SK-N-SH (cell line): ENCODE data around the gene SHLD1. TPM values are rescaled to one million over a fixed set of nuclear protein-coding genes. Genes with fewer than 3 reads are reported as not detected.

Experiments
- CTCF ChIA-PET: fragments of 300-600, 350-600 bp; formaldehyde crosslinking; extraction: SDS; loops from one replicate; lab custom pipeline; 2021; lab: Yijun Ruan, JAX
- POLR2A ChIA-PET: fragments of 350-600 bp; sonication (Branson Sonifier 250); formaldehyde crosslinking; extraction: SDS; loops from one replicate; lab custom pipeline; 2020; ENCODE audit warnings: antibody characterized with exemption, inconsistent platforms; lab: Yijun Ruan, JAX
- DNase-seq: peaks from one replicate; pipeline ENCODE4 v3.0.0; 2012
- H2AFZ ChIP-seq: fragments of 200-600 bp; sonication (generic); 2 replicates; pipeline ENCODE4 v1.8.1; 2016; ENCODE audit warnings: antibody characterized with exemption, mild to moderate bottlenecking, low read depth
- H3F3A ChIP-seq: fragments of 200-600 bp; sonication (generic); replicated peaks from 2 replicates; pipeline ENCODE3; 2016; ENCODE audit warnings: antibody characterized with exemption, mild to moderate bottlenecking; ENCODE audit not compliant: insufficient read depth
- H3K27ac ChIP-seq, 2 experiments: fragments of 200-500 bp in 1 of 2; fragments of 200-600 bp in 1 of 2; sonication (Bioruptor generic) in 1 of 2; sonication (generic), shearing (Covaris generic) in 1 of 2; 2 replicates each; pipeline versions ENCODE4 v1.5.1 to v1.6.1; 2014 to 2016; ENCODE audit warnings: low read depth in 2 of 2, inconsistent platforms in 1 of 2, low read length in 1 of 2, mild to moderate bottlenecking in 1 of 2, mixed read lengths in 1 of 2
- H3K27me3 ChIP-seq: fragments of 200-600 bp; sonication (generic), shearing (Covaris generic); 2 replicates; pipeline ENCODE4 v1.6.1; 2016; ENCODE audit warnings: mixed run types; ENCODE audit not compliant: insufficient read depth
- H3K36me3 ChIP-seq, 2 experiments: fragments of 200-500 bp in 1 of 2; fragments of 200-600 bp in 1 of 2; sonication (Bioruptor generic) in 1 of 2; sonication (generic) in 1 of 2; replicated peaks in 1 of 2; 2 replicates each; pipeline versions ENCODE3 to v1.5.1; 2014 to 2016; ENCODE audit warnings: low read length in 1 of 2, mild to moderate bottlenecking in 1 of 2; ENCODE audit not compliant: insufficient read depth in 2 of 2, control insufficient read depth in 1 of 2
- H3K4me1 ChIP-seq, 2 experiments: fragments of 200-500 bp in 1 of 2; fragments of 200-600 bp in 1 of 2; sonication (Bioruptor generic) in 1 of 2; sonication (generic), shearing (Covaris generic) in 1 of 2; 2 replicates each; pipeline versions ENCODE4 v1.5.1 to v1.6.1; 2014 to 2016; ENCODE audit warnings: low read depth in 1 of 2, low read length in 1 of 2, mixed run types in 1 of 2; ENCODE audit not compliant: insufficient read depth in 2 of 2, control insufficient read depth in 1 of 2
- H3K4me2 ChIP-seq: fragments of 200-600 bp; sonication (generic), shearing (Covaris generic); 2 replicates; pipeline ENCODE4 v1.6.1; 2017; ENCODE audit warnings: mixed run types
- H3K4me3 ChIP-seq, 2 experiments: fragments of 200-500 bp in 1 of 2; fragments of 200-600 bp in 1 of 2; sonication (Bioruptor generic) in 1 of 2; sonication (generic), shearing (Covaris generic) in 1 of 2; 2 replicates each; pipeline versions ENCODE4 v1.5.1 to v1.8.1; 2014 to 2016; ENCODE audit warnings: low read depth in 2 of 2, inconsistent platforms in 1 of 2, low read length in 1 of 2, mild to moderate bottlenecking in 1 of 2, mixed read lengths in 1 of 2, moderate library complexity in 1 of 2
- H3K79me2 ChIP-seq: fragments of 200-600 bp; sonication (generic); 2 replicates; pipeline ENCODE4 v1.8.1; 2017; ENCODE audit warnings: mild to moderate bottlenecking; ENCODE audit not compliant: insufficient read depth
- H3K9ac ChIP-seq: fragments of 200-600 bp; sonication (generic); 2 replicates; pipeline ENCODE4 v1.6.1; 2017; ENCODE audit warnings: mixed run types
- H3K9me2 ChIP-seq: fragments of 200-600 bp; sonication (generic); 2 replicates; pipeline ENCODE4 v1.6.1; 2017; ENCODE audit warnings: mixed run types
- H3K9me3 ChIP-seq: fragments of 200-600 bp; sonication (generic); 2 replicates; pipeline ENCODE4 v1.6.1; 2017; ENCODE audit warnings: mixed run types, mild to moderate bottlenecking, moderate library complexity
- H4K20me1 ChIP-seq: fragments of 200-600 bp; sonication (generic); 2 replicates; pipeline ENCODE4 v1.6.1; 2017; ENCODE audit warnings: mild to moderate bottlenecking, mixed run types; ENCODE audit not compliant: insufficient read depth
- ELF1 ChIP-seq: IDR thresholded peaks from 2 replicates; pipeline ENCODE4 v1.4.0; 2012
- EP300 ChIP-seq, 2 experiments: IDR thresholded peaks; 2 replicates each; pipeline versions ENCODE4 v1.4.0 to v1.6.1; 2012; ENCODE audit warnings: borderline replicate concordance in 1 of 2, low read depth in 1 of 2, low read length in 1 of 2
- FOXM1 ChIP-seq: IDR thresholded peaks from 2 replicates; pipeline ENCODE4 v1.4.0; 2012; ENCODE audit warnings: low read depth, mild to moderate bottlenecking
- GATA2 ChIP-seq: sonication (generic); formaldehyde crosslinking; IDR thresholded peaks from 2 replicates; pipeline ENCODE4 v1.5.0; 2020; ENCODE audit warnings: mild to moderate bottlenecking, missing genetic modification reagents
- JUND ChIP-seq: IDR thresholded peaks from 2 replicates; pipeline ENCODE4 v1.4.0; 2012
- MEF2A ChIP-seq: IDR thresholded peaks from 2 replicates; pipeline ENCODE4 v1.4.0; 2012; ENCODE audit warnings: low read depth, borderline replicate concordance
- MXI1 ChIP-seq: IDR thresholded peaks from 2 replicates; pipeline ENCODE4 v1.6.1; 2012; ENCODE audit warnings: mild to moderate bottlenecking, low read depth, low read length, improper control_type of control experiment
- PBX3 ChIP-seq: IDR thresholded peaks from 2 replicates; pipeline ENCODE4; 2012
- RCOR1 ChIP-seq: fragments of 150-350 bp; IDR thresholded peaks from 2 replicates; pipeline ENCODE4 v1.6.1; 2017; ENCODE audit warnings: antibody characterized with exemption, low read length
- RFX5 ChIP-seq: IDR thresholded peaks from 2 replicates; pipeline ENCODE4 v1.6.1; 2012; ENCODE audit warnings: mild to moderate bottlenecking, improper control_type of control experiment, low read length
- RXRA ChIP-seq: IDR thresholded peaks from 2 replicates; pipeline ENCODE4 v1.4.0; 2012; ENCODE audit warnings: low read depth, mild to moderate bottlenecking, borderline replicate concordance
- SIN3A ChIP-seq: IDR thresholded peaks from 2 replicates; pipeline ENCODE4 v1.6.1; 2012; ENCODE audit warnings: low read depth, mild to moderate bottlenecking, low read length, moderate library complexity, borderline replicate concordance
- YY1 ChIP-seq: IDR thresholded peaks from 2 replicates; pipeline ENCODE4 v1.4.0; 2012; ENCODE audit warnings: low read depth, mild to moderate bottlenecking
- ZBTB33 ChIP-seq: IDR thresholded peaks from 2 replicates; pipeline ENCODE4 v1.4.0; 2012; ENCODE audit warnings: low read depth, borderline replicate concordance
- WGBS: methylation state at CpG from one replicate; pipeline ENCODE4 v1.1.6; 2017; ENCODE audit warnings: low lambda C conversion rate; 5-methylcytosine and 5-hydroxymethylcytosine counted together
- polyA plus RNA-seq, 3 experiments: library from polyadenylated mRNA; depleted of rRNA; stranded (reverse); fragments of >200 nt; gene quantifications; 2 replicates each; pipeline ENCODE4 v1.2.3, GENCODE V29; 2012
- TF ChIP-seq, protein P1 (sequence below): IDR thresholded peaks from 2 replicates; pipeline ENCODE4 v1.4.0; 2012; ENCODE audit warnings: low read depth
- TF ChIP-seq, protein P2 (sequence below): IDR thresholded peaks from 2 replicates; pipeline ENCODE4 v1.4.0; 2012; ENCODE audit warnings: low read depth, borderline replicate concordance
- TF ChIP-seq, protein P3 (sequence below): IDR thresholded peaks from 2 replicates; pipeline ENCODE4 v1.6.1; 2012; ENCODE audit warnings: mild to moderate bottlenecking, low read depth, low read length, moderate library complexity
- TF ChIP-seq, protein P4 (sequence below): fragments of 150-350 bp; IDR thresholded peaks from 2 replicates; pipeline ENCODE4 v1.6.1; 2016; ENCODE audit warnings: mild to moderate bottlenecking, low read depth, low read length

Gene SHLD1
- polyA plus RNA-seq, 1 of the 3 experiments (the other 2 are of a cell fraction) = 4.5 TPM

- ChIA-PET POLR2A (no interaction called here), CTCF (no interaction called here)
- no peak overlapping the region for H3K9ac ChIP-seq
- H3K27ac ChIP-seq = no peak overlapping the region
- peaks cover 4 to 20% of the 10 kb centered on the region in 2 experiments; a peak in 3 of 4 replicates for H3K4me1 ChIP-seq
- no peaks in the 10 kb centered on the region for H3K9me3 ChIP-seq
- DNase-seq = no peak
- no peaks in the 10 kb centered on the region for H4K20me1 ChIP-seq
- H3K36me3 ChIP-seq = no peaks in the 10 kb centered on the region
- H2AFZ ChIP-seq = no peak overlapping the region
- H3K4me3 ChIP-seq = no peak overlapping the region
- TF ChIP-seq MXI1 (no peak), EP300 (IDR thresholded peaks at IDR 0.05; ENCODE audit: borderline replicate concordance in 1 of 2, low read depth in 1 of 2, low read length in 1 of 2) (no peak), MEF2A (no peak), ZBTB33 (no peak)
- TF ChIP-seq, all 33 proteins: peak for 0
- Histone ChIP-seq H3K79me2 (no peaks in the 10 kb centered on the region), H3K9me2 (no peaks in the 10 kb centered on the region), H3K27me3 (no peaks in the 10 kb centered on the region), H3K4me2 (no peak overlapping the region), H3F3A (peaks cover 5% of the 10 kb centered on the region)
Observed at GRCh38 chr20:5834436-5835005, 84.3 kb downstream of the SHLD1 start.

DNA sequence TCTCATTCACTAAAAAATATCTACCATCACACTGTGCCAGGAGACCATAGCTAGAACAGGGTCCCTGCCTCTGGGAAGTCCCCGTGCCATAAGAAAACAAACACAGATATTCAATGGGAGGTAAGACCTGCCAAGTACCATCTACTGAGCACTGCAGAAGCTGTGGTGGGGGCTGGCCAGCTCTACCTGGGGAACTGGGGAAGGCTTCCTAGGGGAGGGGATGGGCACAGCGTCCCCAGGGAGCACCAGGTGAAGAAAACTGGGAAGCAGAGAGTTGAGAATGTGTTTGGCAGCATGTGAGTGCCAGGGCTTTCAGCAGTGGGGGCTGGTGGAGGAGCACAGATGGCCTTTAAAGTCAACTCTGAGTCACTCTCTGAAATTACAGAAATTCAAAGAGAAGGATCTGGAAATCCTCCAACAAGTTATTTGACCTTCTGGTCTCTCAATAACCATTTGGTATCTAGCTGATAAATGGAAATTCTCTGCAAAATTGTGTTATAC, 85.2 kb downstream of the SHLD1 start:
- ChIA-PET POLR2A (no interaction called here), CTCF (interaction anchor here (1.1 kb wide), 1 partner anchor 28 kb away, joined by 3 read pairs; no protein-coding TSS in a partner anchor)
- Histone ChIP-seq H3K36me3 (no peaks in the 10 kb centered on the region), H3K79me2 (no peaks in the 10 kb centered on the region), H3K9ac (no peak overlapping the region), H3K4me1 (peaks cover 4 to 19% of the 10 kb centered on the region in 2 experiments; a peak in 3 of 4 replicates), H3K9me2 (no peaks in the 10 kb centered on the region), H2AFZ (no peak overlapping the region), H3K9me3 (no peaks in the 10 kb centered on the region), H3K27ac (peak overlapping the region; percentile 58 to 67; a peak in 3 of 4 replicates), H3K4me3 (no peak overlapping the region), H3K27me3 (no peaks in the 10 kb centered on the region), H3F3A (peaks cover 5% of the 10 kb centered on the region), H4K20me1 (no peaks in the 10 kb centered on the region), H3K4me2 (peak overlapping the region; percentile 12; the same call in 1 of the 2 replicates)
- 69% methylated on average over 2 of the region's 2 CpGs for WGBS
- DNase-seq = peak; percentile 39
- TF ChIP-seq RCOR1 = 0 out of 2 replicates have a peak, but pooled peaks have one; percentile 9
- TF ChIP-seq, protein P1, sequence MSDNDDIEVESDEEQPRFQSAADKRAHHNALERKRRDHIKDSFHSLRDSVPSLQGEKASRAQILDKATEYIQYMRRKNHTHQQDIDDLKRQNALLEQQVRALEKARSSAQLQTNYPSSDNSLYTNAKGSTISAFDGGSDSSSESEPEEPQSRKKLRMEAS = peak; percentile 40; the same call in 1 of the 2 replicates
- no peak for TF ChIP-seq ELF1
- peak; percentile 78 for TF ChIP-seq PBX3
- no peak for TF ChIP-seq FOXM1
- peak; percentile 68 for TF ChIP-seq JUND
- TF ChIP-seq RXRA = peak; percentile 20; the same call in 1 of the 2 replicates
- TF ChIP-seq, protein P2, sequence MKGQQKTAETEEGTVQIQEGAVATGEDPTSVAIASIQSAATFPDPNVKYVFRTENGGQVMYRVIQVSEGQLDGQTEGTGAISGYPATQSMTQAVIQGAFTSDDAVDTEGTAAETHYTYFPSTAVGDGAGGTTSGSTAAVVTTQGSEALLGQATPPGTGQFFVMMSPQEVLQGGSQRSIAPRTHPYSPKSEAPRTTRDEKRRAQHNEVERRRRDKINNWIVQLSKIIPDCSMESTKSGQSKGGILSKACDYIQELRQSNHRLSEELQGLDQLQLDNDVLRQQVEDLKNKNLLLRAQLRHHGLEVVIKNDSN = no peak
- no peak for TF ChIP-seq MXI1
- no peak for TF ChIP-seq YY1
- TF ChIP-seq, protein P3, sequence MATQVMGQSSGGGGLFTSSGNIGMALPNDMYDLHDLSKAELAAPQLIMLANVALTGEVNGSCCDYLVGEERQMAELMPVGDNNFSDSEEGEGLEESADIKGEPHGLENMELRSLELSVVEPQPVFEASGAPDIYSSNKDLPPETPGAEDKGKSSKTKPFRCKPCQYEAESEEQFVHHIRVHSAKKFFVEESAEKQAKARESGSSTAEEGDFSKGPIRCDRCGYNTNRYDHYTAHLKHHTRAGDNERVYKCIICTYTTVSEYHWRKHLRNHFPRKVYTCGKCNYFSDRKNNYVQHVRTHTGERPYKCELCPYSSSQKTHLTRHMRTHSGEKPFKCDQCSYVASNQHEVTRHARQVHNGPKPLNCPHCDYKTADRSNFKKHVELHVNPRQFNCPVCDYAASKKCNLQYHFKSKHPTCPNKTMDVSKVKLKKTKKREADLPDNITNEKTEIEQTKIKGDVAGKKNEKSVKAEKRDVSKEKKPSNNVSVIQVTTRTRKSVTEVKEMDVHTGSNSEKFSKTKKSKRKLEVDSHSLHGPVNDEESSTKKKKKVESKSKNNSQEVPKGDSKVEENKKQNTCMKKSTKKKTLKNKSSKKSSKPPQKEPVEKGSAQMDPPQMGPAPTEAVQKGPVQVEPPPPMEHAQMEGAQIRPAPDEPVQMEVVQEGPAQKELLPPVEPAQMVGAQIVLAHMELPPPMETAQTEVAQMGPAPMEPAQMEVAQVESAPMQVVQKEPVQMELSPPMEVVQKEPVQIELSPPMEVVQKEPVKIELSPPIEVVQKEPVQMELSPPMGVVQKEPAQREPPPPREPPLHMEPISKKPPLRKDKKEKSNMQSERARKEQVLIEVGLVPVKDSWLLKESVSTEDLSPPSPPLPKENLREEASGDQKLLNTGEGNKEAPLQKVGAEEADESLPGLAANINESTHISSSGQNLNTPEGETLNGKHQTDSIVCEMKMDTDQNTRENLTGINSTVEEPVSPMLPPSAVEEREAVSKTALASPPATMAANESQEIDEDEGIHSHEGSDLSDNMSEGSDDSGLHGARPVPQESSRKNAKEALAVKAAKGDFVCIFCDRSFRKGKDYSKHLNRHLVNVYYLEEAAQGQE = no peak
- TF ChIP-seq, protein P4, sequence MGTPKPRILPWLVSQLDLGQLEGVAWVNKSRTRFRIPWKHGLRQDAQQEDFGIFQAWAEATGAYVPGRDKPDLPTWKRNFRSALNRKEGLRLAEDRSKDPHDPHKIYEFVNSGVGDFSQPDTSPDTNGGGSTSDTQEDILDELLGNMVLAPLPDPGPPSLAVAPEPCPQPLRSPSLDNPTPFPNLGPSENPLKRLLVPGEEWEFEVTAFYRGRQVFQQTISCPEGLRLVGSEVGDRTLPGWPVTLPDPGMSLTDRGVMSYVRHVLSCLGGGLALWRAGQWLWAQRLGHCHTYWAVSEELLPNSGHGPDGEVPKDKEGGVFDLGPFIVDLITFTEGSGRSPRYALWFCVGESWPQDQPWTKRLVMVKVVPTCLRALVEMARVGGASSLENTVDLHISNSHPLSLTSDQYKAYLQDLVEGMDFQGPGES = no peak
- TF ChIP-seq SIN3A = no peak
- no peak for TF ChIP-seq RFX5
- no peak for TF ChIP-seq GATA2 (CRISPR knock-in tag)
